KOPT-K1 (cell line): ENCODE measurements around the gene CDC42EP1.

Experiments used
- H3K27ac ChIP-seq: fragments of 200-600 bp; sonication (generic); 2 replicates; pipeline ENCODE4 v1.5.1; 2016; ENCODE audit warnings: antibody characterized with exemption, mild to moderate bottlenecking, low read depth, low read length; ENCODE audit not compliant: poor library complexity, severe bottlenecking
- H3K36me3 ChIP-seq: fragments of 200-600 bp; sonication (generic); 2 replicates; pipeline ENCODE4 v1.5.1; 2017; ENCODE audit warnings: antibody characterized with exemption, mild to moderate bottlenecking, low read length, moderate library complexity; ENCODE audit not compliant: insufficient read depth
- H3K9me3 ChIP-seq: fragments of 200-600 bp; sonication (generic); 2 replicates; pipeline ENCODE4 v1.5.1; 2017; ENCODE audit warnings: antibody characterized with exemption, low read length, mild to moderate bottlenecking; ENCODE audit not compliant: insufficient read depth, poor library complexity, severe bottlenecking

Gene CDC42EP1

DNA sequence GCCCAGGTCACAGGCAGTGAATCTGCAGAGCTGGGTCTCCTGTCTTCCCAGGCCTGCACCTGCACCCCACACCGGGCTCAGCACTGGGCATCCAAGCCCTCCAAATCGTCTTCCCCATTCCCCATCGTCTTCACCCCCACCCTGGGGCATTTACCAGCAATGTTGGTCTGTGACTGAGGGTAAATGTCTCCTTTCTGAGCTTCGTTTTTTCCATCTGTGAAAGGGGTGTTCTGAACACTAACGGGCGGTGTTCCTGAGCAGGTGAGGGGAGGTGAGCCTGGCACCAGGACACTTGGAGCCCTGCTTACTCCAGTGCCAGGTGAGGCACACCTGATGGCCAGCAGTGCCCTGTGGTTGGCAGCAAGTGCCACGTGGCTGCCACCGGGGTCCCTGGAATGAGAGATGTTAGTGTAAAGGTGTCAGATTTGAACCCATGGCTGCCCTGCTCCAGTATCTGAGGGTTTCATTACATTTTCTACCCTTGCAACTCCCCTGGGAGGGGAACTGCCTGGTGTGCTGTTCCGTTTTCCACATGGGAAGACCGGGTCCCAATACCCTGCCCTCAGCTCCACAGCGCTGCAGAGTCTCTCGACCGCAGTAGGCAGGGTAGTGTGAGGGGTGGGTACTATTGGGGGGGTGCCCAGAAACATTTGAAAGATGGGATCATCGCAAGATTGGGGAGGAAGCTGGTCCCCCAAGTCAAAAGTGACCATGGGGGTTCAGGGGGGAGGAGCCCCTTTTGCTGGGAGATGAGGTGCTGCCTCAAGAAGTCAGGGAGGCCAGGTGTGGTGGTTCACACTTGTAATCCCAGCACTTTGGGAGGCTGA is 2.0 kb downstream of the CDC42EP1 start:
- Histone ChIP-seq H3K27ac (no peak overlapping the region), H3K9me3 (no peaks in the 10 kb centered on the region), H3K36me3 (no peaks in the 10 kb centered on the region)

DNA sequence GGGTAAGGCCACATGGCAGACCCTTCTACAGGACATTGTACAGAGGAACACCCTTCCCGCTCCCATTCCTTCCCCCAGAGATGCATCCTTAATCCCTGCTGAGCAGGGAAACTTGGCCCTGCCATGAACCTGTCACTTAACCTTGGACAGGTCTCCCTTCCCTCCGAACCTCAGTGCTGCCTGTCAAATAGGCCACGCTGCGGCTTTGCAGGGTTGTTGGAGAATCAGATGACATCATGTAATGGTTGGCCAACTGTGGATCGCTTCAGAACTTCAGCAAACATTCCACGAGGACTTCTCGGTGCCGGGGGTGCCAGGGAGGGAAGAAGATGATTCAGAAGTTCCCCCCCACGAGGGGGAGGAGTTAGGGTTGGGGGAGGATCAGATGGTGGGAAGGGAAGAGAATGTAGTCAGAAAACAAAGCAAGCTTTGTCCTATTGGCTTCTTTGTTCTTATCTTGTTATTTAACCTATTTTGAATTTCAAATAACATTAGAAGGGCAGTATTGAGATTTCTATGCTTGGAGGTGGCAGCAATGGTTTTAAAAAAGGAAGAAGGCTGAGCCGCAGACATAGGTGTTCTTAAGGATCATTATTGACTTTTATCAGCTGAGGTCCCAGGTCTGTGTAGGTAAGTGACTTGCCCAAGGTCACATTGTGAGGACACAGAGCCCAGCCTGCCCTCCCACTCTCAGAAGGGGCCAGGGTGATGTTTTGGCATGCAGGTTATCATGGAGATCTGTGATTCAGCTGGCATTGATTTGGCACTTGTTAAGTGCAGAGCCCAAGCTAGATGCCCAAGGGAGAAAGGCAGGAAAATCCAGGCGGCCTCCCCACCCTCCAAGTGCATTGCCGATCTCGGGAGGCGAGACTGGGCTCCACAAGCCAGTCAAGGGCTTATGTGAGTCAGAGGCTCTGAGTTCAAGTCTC is 3.1 kb downstream of the CDC42EP1 start:
- Histone ChIP-seq H3K9me3 (no peaks in the 10 kb centered on the region), H3K27ac (no peak overlapping the region), H3K36me3 (no peaks in the 10 kb centered on the region)

DNA sequence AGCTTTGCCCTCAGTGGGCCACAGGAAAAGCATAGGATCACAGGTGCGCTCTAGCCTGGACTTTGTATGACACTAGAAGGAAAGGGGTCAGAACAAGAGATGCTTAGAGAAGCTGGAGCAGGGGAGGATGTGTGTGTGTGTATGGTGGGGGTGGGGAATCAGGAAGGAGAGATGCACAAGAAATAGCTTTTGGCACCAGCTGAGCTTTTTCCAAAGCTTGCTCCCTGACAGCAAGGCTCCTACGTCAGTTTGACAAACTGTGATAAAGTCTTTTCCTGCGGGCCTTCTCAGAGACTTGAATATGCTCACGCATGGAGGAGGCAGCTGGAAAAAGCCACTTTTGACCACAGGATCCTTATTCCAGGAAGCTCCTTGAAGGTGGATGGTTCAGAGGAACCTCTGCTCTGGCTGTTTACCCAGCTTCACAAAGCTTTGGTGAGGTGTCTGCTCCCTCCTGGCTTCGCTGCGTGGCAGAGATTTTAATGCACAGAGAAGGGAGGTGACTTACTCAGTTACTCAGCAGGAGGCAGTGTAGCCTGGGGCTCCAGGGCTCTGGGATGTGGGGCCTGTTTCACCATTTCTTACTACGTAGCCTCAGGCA is 3.9 kb downstream of the CDC42EP1 start:
- Histone ChIP-seq H3K36me3 (no peaks in the 10 kb centered on the region), H3K9me3 (no peaks in the 10 kb centered on the region), H3K27ac (no peak overlapping the region)

DNA sequence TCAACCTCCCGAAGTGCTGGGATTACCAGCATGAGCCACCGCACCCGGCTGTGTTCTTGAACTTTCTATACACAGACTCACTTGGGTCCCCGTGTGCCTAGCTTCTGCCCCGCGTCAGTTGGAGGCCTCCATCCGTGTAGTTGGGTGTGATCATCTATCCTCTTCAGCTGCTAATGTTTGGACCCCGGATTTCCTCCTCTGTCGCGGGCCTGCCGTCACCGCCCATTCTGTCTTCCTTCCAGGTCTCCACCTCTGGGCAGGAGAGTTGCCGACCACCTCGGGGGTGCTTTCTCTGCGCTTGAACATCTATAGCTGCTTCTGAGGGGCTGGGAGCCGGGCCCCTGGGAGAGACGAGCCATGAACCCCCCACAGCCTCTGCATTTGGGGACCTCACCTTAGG is 5.5 kb downstream of the CDC42EP1 start:
- Histone ChIP-seq H3K36me3 (no peaks in the 10 kb centered on the region), H3K9me3 (no peaks in the 10 kb centered on the region), H3K27ac (no peak overlapping the region)

DNA sequence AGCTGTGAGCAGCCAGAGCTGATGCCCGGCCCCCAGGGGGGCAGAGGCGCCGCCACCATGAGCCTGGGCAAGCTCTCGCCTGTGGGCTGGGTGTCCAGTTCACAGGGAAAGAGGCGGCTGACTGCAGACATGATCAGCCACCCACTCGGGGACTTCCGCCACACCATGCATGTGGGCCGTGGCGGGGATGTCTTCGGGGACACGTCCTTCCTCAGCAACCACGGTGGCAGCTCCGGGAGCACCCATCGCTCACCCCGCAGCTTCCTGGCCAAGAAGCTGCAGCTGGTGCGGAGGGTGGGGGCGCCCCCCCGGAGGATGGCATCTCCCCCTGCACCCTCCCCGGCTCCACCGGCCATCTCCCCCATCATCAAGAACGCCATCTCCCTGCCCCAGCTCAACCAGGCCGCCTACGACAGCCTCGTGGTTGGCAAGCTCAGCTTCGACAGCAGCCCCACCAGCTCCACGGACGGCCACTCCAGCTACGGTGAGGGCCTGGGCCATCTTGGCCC is 6.1 kb downstream of the CDC42EP1 start:
- no peaks in the 10 kb centered on the region for H3K36me3 ChIP-seq
- H3K9me3 ChIP-seq, result no peaks in the 10 kb centered on the region
- H3K27ac ChIP-seq, result no peak overlapping the region

DNA sequence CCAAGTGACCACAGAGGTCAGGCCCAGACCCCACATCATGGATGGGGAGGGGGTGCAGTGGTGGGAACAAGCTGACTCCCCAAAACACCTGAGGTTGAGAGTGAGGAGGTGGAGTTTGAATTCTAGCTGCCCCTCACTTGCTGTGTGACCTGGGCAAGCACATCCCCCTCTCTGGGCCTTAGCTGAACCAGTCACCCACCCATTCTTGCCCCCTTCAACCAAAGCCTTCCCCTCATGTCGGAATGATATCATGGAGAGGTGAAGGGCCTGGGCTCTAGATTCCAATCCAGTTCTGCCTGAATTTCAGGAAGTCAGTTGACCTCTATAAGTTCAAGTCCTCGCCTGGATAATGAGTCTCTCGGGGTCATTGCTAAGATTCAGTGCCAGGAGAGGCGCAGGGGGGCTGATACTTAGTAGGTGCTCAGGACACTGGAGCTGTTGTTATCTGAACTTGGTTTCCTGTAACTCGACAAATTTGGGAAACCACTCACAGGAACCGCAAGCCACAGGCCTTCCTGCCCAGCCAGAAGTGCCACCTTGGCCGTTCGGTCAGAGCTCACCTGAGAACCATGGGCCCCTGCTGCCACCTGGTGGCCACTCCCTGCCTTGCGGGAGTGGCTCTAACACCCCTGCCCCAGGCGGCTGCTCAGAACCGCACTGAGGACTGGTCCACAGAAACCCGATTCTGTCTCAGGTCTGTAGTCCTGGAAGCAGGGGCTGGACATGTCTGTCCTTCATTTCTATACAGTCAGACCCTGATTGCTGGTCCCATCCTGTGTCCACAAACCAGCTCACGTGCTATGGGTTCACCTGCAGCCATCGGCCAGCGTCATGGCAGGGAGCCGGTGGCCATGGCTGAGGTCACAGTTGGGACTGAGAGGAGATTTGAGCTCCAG is 6.9 kb downstream of the CDC42EP1 start:
- H3K27ac ChIP-seq, result no peak overlapping the region
- no peaks in the 10 kb centered on the region for H3K9me3 ChIP-seq
- H3K36me3 ChIP-seq, result no peaks in the 10 kb centered on the region

DNA sequence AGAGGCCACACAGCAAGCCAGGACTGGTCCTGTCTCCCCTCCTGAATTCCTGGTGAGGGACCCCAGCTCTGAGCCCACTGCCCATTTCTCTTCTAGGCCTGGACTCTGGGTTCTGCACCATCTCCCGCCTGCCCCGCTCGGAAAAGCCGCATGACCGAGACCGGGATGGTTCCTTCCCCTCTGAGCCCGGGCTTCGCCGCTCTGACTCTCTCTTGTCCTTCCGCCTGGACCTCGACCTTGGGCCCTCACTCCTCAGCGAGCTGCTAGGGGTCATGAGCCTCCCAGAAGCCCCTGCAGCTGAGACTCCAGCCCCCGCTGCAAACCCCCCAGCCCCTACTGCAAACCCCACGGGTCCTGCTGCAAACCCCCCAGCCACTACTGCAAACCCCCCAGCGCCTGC is 7.7 kb downstream of the CDC42EP1 start:
- Histone ChIP-seq H3K9me3 (no peaks in the 10 kb centered on the region), H3K36me3 (no peaks in the 10 kb centered on the region), H3K27ac (no peak overlapping the region)

DNA sequence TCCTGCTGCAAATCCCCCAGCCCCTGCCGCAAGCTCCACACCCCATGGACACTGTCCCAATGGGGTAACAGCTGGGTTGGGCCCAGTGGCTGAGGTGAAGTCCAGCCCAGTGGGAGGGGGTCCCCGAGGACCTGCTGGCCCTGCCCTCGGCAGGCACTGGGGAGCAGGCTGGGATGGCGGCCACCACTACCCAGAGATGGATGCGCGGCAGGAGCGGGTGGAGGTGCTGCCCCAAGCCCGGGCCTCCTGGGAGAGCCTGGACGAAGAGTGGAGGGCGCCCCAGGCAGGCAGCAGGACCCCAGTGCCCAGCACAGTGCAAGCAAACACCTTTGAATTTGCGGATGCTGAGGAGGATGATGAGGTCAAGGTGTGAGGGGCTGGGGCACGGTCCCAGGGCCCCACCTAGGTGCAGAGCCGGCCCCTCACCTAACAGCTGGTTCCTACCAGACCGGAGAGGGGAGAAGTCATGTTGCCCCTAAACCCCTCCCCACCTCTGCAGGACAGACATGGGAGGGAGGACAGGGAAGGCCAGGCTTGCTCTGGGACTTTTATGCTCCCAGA is 8.2 kb downstream of the CDC42EP1 start:
- no peaks in the 10 kb centered on the region for H3K9me3 ChIP-seq
- no peak overlapping the region for H3K27ac ChIP-seq
- no peaks in the 10 kb centered on the region for H3K36me3 ChIP-seq

DNA sequence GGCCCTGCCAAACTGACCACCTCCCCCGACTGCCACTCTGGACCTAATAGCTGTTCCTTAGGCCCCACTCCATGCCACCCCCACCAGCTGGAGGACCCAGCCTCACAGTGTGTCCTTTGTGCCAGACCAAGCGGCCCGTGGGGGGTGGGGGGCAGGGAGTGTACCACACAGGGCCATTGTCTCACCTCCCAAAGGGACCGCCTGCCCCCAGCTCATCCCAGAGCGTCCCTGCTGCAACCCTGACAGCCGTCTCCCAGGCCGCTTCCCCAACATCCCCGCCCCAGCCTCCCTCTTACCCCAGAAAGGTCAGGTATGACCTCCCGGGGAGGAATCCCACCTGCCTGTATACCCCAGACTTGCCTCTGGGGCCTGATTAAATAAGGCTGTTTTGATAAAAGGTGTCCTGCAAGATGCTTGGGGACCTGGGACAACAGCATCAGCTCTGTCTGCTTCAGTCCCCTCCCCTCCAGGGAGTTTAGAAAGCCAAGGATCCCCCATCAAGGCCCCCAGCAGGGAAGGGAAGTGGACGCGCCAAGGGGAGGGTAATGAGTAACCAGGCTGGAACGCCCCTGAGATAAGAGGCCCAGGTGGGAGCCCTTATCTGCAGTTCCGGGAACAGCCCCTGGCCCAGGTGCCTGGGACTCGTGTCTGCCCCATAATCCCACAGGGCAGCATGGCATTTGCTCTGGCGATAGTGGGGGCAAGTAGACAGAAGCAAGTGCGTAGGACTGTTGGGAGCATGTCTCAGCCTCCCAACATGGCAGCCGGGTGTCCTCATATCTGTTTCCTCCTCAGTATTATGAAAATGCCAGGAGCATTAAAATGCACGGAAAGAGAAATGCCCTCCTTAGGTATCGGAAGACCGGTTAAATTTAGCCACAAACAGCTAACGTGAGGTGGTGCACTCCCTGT is 9.0 kb downstream of the CDC42EP1 start:
- Histone ChIP-seq H3K9me3 (no peaks in the 10 kb centered on the region), H3K36me3 (no peaks in the 10 kb centered on the region), H3K27ac (no peak overlapping the region)

DNA sequence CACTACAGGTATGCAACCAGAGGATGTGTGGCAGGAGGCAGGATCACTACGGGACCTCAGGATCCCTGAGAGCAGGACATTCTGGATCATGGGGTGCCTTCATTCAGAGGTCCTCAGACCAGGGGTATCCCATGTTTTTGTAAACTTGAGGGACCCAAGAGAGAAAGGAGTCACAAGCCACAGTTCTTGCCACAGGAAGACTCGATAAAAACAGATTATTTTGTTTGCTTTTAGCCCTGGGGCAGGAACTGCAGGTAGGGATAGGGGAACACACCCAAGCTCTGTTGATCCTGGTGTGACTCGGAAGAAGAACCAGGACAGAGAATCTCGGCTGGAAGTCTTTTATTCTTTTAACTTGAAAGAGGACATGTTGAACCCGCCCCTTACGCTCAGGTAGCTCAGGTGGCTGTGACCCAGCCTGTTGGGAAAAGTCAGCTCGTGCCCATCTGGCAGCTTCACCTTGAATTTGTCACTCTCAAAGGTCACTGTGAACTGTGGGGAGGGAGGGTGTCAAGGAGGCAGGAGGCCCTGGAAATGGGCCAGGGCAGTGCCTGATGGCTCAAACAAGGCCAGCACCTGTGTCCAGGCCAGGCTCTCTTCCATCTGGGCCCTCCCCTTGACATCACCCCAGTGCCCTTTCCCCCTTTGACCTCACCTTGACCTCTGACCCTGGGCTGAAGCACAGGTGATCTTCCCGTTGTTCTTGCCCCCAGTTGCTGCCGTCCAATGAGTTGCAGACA is 9.8 kb downstream of the CDC42EP1 start:
- Histone ChIP-seq H3K9me3 (no peaks in the 10 kb centered on the region), H3K27ac (no peak overlapping the region), H3K36me3 (no peaks in the 10 kb centered on the region)

DNA sequence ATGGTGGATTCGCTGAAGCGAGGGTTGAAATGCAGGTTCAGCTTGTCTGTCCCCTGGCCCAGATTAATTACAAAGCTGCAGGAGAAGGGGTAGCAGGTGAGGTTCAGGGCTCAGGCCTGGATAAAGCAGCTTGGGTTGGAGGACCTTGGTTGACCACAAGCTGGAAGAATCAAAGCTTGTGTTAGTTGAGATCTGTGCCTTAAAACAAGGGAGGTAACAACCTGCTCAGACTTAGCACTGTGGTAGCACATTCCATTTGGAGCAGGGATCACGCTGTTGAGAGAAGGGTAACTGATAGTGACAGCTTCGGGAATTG is 10.3 kb downstream of the CDC42EP1 start:
- H3K27ac ChIP-seq, result no peak overlapping the region
- H3K36me3 ChIP-seq, result no peaks in the 10 kb centered on the region

DNA sequence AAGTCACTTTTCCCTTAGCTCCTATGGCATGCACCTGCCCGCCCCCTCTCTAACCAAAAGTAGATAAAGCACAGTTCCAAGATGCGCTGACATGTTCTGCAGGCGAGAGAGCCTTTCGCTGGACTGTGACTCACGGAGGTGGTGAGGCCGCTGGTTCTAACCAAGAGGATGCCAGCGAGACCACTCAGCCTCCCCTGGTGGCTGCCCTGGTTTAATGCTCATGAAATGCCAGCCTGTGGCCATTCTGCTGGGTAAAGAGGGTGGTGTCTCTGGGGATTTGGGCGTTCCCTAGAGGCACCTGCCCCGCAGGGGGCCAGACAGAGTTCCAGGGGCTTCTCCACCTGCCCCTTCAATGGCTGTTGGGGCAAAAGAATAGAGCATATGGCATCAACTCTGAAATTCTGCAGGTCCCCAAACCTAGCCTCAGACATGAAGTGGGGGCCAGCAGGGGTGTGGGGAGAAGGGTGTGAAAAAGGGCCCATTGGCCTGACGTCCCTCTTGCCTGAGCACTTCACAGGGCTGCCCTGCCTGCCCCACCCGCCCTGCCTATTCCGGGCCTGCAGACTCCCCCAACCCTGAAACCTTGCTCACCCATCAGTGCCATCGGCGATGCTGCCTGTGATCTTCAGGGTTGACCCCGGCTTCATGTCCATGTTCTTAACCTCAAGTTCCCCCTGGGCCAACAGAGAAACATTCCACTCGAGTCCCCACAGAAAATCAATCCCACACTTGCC is 11.1 kb downstream of the CDC42EP1 start:
- H3K36me3 ChIP-seq, result no peaks in the 10 kb centered on the region
- H3K27ac ChIP-seq, result no peak overlapping the region
- H3K9me3 ChIP-seq, result no peaks in the 10 kb centered on the region

More for the DNA sequence above, 10.3 kb downstream of the CDC42EP1 start:
- no peaks in the 10 kb centered on the region for H3K9me3 ChIP-seq
